Endodermal cell (in vitro differentiated cells): ENCODE measurements around the gene RCOR3. TPM values are rescaled to one million over a fixed set of nuclear protein-coding genes. Genes with fewer than 3 reads are reported as not detected.

Experiments
- DNase-seq: peaks from one replicate; pipeline ENCODE4 v3.0.0-alpha.2; 2017
- H3K27ac ChIP-seq: 2 replicates; pipeline ENCODE4 v1.5.1; 2013; ENCODE audit warnings: mild to moderate bottlenecking, low read depth, low read length, moderate library complexity
- H3K27me3 ChIP-seq: 2 replicates; pipeline ENCODE4 v1.6.1; 2013; ENCODE audit warnings: mild to moderate bottlenecking, low read length, moderate library complexity; ENCODE audit not compliant: insufficient read depth, control insufficient read depth, poor library complexity, severe bottlenecking
- H3K36me3 ChIP-seq: 2 replicates; pipeline ENCODE4 v1.7.0; 2013; ENCODE audit warnings: mild to moderate bottlenecking, low read length, moderate library complexity; ENCODE audit not compliant: control insufficient read depth, insufficient read depth
- H3K4me1 ChIP-seq: one replicate; pipeline ENCODE4 v1.7.0; 2013; ENCODE audit warnings: low read length; ENCODE audit not compliant: control insufficient read depth, insufficient read depth
- H3K4me3 ChIP-seq: 2 replicates; pipeline ENCODE4 v1.5.1; 2013; ENCODE audit warnings: mild to moderate bottlenecking, low read length, moderate library complexity
- H3K9ac ChIP-seq: 2 replicates; pipeline ENCODE4 v1.6.1; 2013; ENCODE audit warnings: mild to moderate bottlenecking, low read length, moderate library complexity; ENCODE audit not compliant: poor library complexity, severe bottlenecking; ENCODE audit errors: extremely low read depth
- H3K9me3 ChIP-seq: 2 replicates; pipeline ENCODE4 v1.6.1; 2013; ENCODE audit warnings: mild to moderate bottlenecking, low read length, moderate library complexity; ENCODE audit not compliant: control insufficient read depth
- H3K27ac Mint-ChIP-seq: 2 replicates; pipeline ENCODE4 v1.8.0; 2020; ENCODE audit warnings: mixed read lengths
- H3K27me3 Mint-ChIP-seq: 2 replicates; pipeline ENCODE4 v1.8.0; 2021; ENCODE audit warnings: mild to moderate bottlenecking, mixed read lengths; ENCODE audit not compliant: insufficient read depth
- H3K36me3 Mint-ChIP-seq: 2 replicates; pipeline ENCODE4 v1.8.0; 2020; ENCODE audit warnings: low read depth, mixed read lengths
- H3K4me1 Mint-ChIP-seq: 2 replicates; pipeline ENCODE4 v1.8.0; 2020; ENCODE audit warnings: mixed read lengths
- H3K4me3 Mint-ChIP-seq: 2 replicates; pipeline ENCODE4 v1.8.0; 2020; ENCODE audit warnings: mild to moderate bottlenecking, moderate library complexity, mixed read lengths
- H3K9me3 Mint-ChIP-seq: 2 replicates; pipeline ENCODE4 v1.8.0; 2020; ENCODE audit warnings: mild to moderate bottlenecking, mixed read lengths
- WGBS, 2 experiments: methylation state at CpG; one replicate each; pipeline versions ENCODE4 v1.1.5 to v1.1.7; 2013; ENCODE audit warnings: missing lambda C conversion rate in 2 of 2, mixed read lengths in 1 of 2; ENCODE audit not compliant: insufficient coverage in 1 of 2, insufficient read length in 1 of 2; 5-methylcytosine and 5-hydroxymethylcytosine counted together
- total RNA-seq, 2 donors: library from RNA; stranded (reverse); fragmentation: NEBNext Ultra II Directional in 1 of 2; extraction: Animal tissue kit (Norgen Biotek cat#: 25700) in 1 of 2; gene quantifications; 2 replicates in 1 of 2; 3 replicates in 1 of 2; pipeline ENCODE4 v1.2.1, GENCODE V29; 2021
- TF ChIP-seq, protein P1 (sequence below): fragments of 200-600 bp; sonication (generic); conservative IDR thresholded peaks from 2 replicates; pipeline ENCODE4 v1.5.0; 2021; ENCODE audit warnings: antibody characterized with exemption, mild to moderate bottlenecking

RCOR3 gene
- total RNA-seq, 2 donors from 2014 or later: 133 to 134 TPM

DNA sequence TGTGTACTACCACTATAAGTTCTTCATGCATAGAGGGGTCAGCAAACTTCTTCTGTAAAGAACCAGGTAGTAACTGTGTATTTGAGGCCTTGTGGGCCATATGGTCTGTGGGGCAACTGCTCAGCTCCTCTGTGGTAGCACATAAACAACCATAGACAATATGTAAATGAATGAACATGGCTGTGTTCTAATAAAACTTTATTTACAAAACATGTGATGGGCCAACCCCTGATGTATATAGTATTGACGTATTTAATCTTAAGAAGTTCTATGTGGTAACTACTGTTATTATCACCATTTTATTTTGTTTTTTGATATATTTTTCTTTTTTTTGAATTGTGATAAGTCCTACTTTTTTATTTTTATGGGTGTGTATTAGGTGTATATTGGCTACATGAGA is 82.8 kb downstream of the RCOR3 start:
- Histone ChIP-seq H3K27ac (no peak overlapping the region), H3K36me3 (peaks cover 7% of the 10 kb centered on the region), H3K9me3 (no peaks in the 10 kb centered on the region), H3K4me1 (peaks cover 6% of the 10 kb centered on the region), H3K27me3 (no peaks in the 10 kb centered on the region), H3K4me3 (no peak overlapping the region), H3K9ac (no peak overlapping the region)
- H3K27me3 Mint-ChIP-seq: no peaks in the 10 kb centered on the region
- no peak overlapping the region for H3K27ac Mint-ChIP-seq
- peaks cover 7% of the 10 kb centered on the region for H3K36me3 Mint-ChIP-seq
- no peak overlapping the region for H3K4me3 Mint-ChIP-seq
- H3K4me1 Mint-ChIP-seq: peaks cover 27% of the 10 kb centered on the region
- TF ChIP-seq, protein P1, sequence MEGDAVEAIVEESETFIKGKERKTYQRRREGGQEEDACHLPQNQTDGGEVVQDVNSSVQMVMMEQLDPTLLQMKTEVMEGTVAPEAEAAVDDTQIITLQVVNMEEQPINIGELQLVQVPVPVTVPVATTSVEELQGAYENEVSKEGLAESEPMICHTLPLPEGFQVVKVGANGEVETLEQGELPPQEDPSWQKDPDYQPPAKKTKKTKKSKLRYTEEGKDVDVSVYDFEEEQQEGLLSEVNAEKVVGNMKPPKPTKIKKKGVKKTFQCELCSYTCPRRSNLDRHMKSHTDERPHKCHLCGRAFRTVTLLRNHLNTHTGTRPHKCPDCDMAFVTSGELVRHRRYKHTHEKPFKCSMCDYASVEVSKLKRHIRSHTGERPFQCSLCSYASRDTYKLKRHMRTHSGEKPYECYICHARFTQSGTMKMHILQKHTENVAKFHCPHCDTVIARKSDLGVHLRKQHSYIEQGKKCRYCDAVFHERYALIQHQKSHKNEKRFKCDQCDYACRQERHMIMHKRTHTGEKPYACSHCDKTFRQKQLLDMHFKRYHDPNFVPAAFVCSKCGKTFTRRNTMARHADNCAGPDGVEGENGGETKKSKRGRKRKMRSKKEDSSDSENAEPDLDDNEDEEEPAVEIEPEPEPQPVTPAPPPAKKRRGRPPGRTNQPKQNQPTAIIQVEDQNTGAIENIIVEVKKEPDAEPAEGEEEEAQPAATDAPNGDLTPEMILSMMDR: no peak
- no peak for DNase-seq
- H3K9me3 Mint-ChIP-seq: no peaks in the 10 kb centered on the region
- WGBS, 2 experiments: no CpG with 5 or more reads among the region's 1 CpG

DNA sequence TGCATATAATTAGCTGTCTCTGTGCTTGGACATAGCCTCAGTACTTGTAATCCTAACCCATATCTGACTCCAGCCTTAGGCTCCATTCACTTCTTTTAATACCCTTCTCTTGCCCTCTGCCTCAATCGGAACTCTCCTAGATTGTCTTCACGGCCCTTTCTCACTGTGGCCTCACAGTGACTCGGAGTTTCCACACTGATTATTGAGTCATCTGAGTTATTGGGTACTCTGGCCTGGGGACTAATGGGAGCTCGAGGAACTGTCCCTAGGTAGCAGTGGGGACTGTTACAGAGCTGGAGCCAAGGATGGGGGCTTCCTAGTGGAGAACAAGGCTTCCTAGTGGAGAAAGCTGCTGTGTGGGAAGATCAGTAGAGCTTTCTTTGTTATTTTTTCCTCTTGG is 84.4 kb downstream of the RCOR3 start:
- H3K36me3 ChIP-seq: peaks cover 11% of the 10 kb centered on the region
- 81 to 87% methylated on average over 3 to 4 of the region's 4 CpGs for whole genome bisulfite sequencing, 2 experiments
- no peaks in the 10 kb centered on the region for H3K9me3 Mint-ChIP-seq
- H3K4me3 Mint-ChIP-seq: no peak overlapping the region
- H3K36me3 Mint-ChIP-seq: peaks cover 10% of the 10 kb centered on the region
- H3K27ac Mint-ChIP-seq: no peak overlapping the region
- peaks cover 17% of the 10 kb centered on the region for H3K4me1 Mint-ChIP-seq
- no peak overlapping the region for H3K4me3 ChIP-seq
- peaks cover 6% of the 10 kb centered on the region for H3K4me1 ChIP-seq
- no peak overlapping the region for H3K27ac ChIP-seq
- H3K27me3 ChIP-seq: no peaks in the 10 kb centered on the region
- DNase-seq: peak; percentile 24
- H3K27me3 Mint-ChIP-seq: no peaks in the 10 kb centered on the region
- H3K9me3 ChIP-seq: no peaks in the 10 kb centered on the region
- H3K9ac ChIP-seq: no peak overlapping the region
- TF ChIP-seq, protein P1: no peak

DNA sequence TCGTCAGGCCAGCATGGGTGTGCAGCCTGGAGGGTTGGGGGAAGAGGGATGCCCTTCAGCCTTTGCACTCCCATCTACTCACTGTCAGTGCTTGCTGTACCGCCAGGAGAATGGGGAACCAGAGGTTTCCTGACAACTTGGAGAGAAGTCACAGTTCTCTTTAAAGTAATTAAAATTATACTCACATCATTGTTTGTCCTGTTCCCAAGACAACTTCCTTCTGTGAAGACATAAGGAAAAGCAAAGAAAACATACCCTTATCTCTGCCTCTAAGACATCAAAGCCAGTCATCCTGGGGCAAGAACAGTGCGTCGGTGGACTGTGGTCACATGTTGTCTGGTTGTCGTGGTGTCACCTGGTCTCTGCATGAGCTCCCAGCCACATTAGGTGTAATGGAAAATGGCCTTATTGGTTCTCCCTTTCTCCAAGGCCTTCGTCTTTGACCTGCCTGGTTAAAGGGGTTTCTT is 85.0 kb downstream of the RCOR3 start:
- Histone ChIP-seq H3K9me3 (no peaks in the 10 kb centered on the region), H3K36me3 (peaks cover 11% of the 10 kb centered on the region), H3K9ac (no peak overlapping the region), H3K27me3 (no peaks in the 10 kb centered on the region), H3K4me1 (peaks cover 6% of the 10 kb centered on the region), H3K4me3 (no peak overlapping the region), H3K27ac (no peak overlapping the region)
- TF ChIP-seq, protein P1: no peak
- Mint-ChIP-seq H3K27ac (no peak overlapping the region), H3K36me3 (peaks cover 6% of the 10 kb centered on the region), H3K27me3 (no peaks in the 10 kb centered on the region), H3K4me3 (no peak overlapping the region), H3K4me1 (peaks cover 17% of the 10 kb centered on the region), H3K9me3 (no peaks in the 10 kb centered on the region)
- 93 to 100% methylated on average over 3 to 6 of the region's 6 CpGs for WGBS, 2 experiments
- DNase-seq: peak; percentile 24
